Neuronal stem cell (in vitro differentiated cells): ENCODE data around the gene GRIA1.

ENCODE experiments used
- DNase-seq: peaks from one replicate; pipeline ENCODE4 v3.0.0-alpha.2; 2013; ENCODE audit warnings: low spot score
- H2AFZ ChIP-seq: one replicate; pipeline ENCODE4 v1.6.1; 2013; ENCODE audit warnings: mild to moderate bottlenecking, low read length, inconsistent platforms
- H2AK5ac ChIP-seq: 2 replicates; pipeline ENCODE4 v1.6.1; 2013; ENCODE audit warnings: low read depth, mild to moderate bottlenecking, inconsistent platforms, low read length, moderate library complexity, mixed read lengths
- H2BK120ac ChIP-seq: 2 replicates; pipeline ENCODE4 v1.6.1; 2013; ENCODE audit warnings: low read depth, mild to moderate bottlenecking, inconsistent platforms, low read length, moderate library complexity, mixed read lengths
- H2BK12ac ChIP-seq: one replicate; pipeline ENCODE4 v1.6.1; 2013; ENCODE audit warnings: low read length, inconsistent platforms
- H2BK15ac ChIP-seq: 2 replicates; pipeline ENCODE4 v1.6.1; 2013; ENCODE audit warnings: mild to moderate bottlenecking, low read length, inconsistent platforms, mixed read lengths
- H2BK5ac ChIP-seq: one replicate; pipeline ENCODE4 v1.6.1; 2013; ENCODE audit warnings: inconsistent platforms, mild to moderate bottlenecking, low read length, moderate library complexity
- H3K14ac ChIP-seq: one replicate; pipeline ENCODE4 v1.6.1; 2013; ENCODE audit warnings: low read length, inconsistent platforms
- H3K18ac ChIP-seq: 2 replicates; pipeline ENCODE4 v1.6.1; 2013; ENCODE audit warnings: low read length, inconsistent platforms
- H3K23ac ChIP-seq: 2 replicates; pipeline ENCODE4 v1.6.1; 2013; ENCODE audit warnings: low read depth, mild to moderate bottlenecking, mixed read lengths, low read length, inconsistent platforms; ENCODE audit not compliant: poor library complexity
- H3K27ac ChIP-seq: replicated peaks from 3 replicates; pipeline ENCODE4 v1.5.1; 2013; ENCODE audit warnings: low read length, inconsistent platforms
- H3K27me3 ChIP-seq, 3 experiments: 2 replicates each; pipeline ENCODE4 v1.6.1; 2013; ENCODE audit warnings: low read length in 3 of 3, mild to moderate bottlenecking in 2 of 3, inconsistent platforms in 1 of 3, low read depth in 1 of 3, mixed read lengths in 1 of 3, moderate library complexity in 1 of 3; ENCODE audit not compliant: control insufficient read depth in 3 of 3, insufficient read depth in 3 of 3
- H3K36me3 ChIP-seq, 2 donors: replicated peaks in 1 of 2; 2 replicates each; pipeline ENCODE4 v1.6.1; 2013; ENCODE audit warnings: low read length in 2 of 2; ENCODE audit not compliant: control insufficient read depth in 2 of 2, insufficient read depth in 2 of 2
- H3K4ac ChIP-seq: 2 replicates; pipeline ENCODE4 v1.6.1; 2013; ENCODE audit warnings: inconsistent platforms, mild to moderate bottlenecking, low read length, moderate library complexity
- H3K4me1 ChIP-seq, 2 donors: 1 replicate in 1 of 2; 2 replicates in 1 of 2; pipeline ENCODE4 v1.6.1; 2013; ENCODE audit warnings: low read length in 2 of 2, low read depth in 1 of 2; ENCODE audit not compliant: control insufficient read depth in 2 of 2, insufficient read depth in 1 of 2
- H3K4me2 ChIP-seq: one replicate; pipeline ENCODE4 v1.6.1; 2013; ENCODE audit warnings: mild to moderate bottlenecking, low read length, inconsistent platforms; ENCODE audit not compliant: insufficient read depth, poor library complexity, severe bottlenecking
- H3K4me3 ChIP-seq, 2 donors: 2 replicates each; pipeline ENCODE4 v1.5.1; 2013; ENCODE audit warnings: low read length in 2 of 2, mild to moderate bottlenecking in 2 of 2, inconsistent platforms in 1 of 2, moderate library complexity in 1 of 2
- H3K79me1 ChIP-seq: one replicate; pipeline ENCODE4 v1.6.1; 2013; ENCODE audit warnings: low read depth, mild to moderate bottlenecking, inconsistent platforms, low read length, moderate library complexity
- H3K9ac ChIP-seq: one replicate; pipeline ENCODE4 v1.6.1; 2013; ENCODE audit warnings: mild to moderate bottlenecking, low read depth, low read length, inconsistent platforms; ENCODE audit not compliant: poor library complexity
- H3K9me3 ChIP-seq, 2 donors: replicated peaks in 1 of 2; 2 replicates each; pipeline versions ENCODE3 to v1.6.1; 2013; ENCODE audit warnings: low read length in 2 of 2, mild to moderate bottlenecking in 2 of 2, inconsistent platforms in 1 of 2, low read depth in 1 of 2, mixed read lengths in 1 of 2, moderate library complexity in 1 of 2; ENCODE audit not compliant: control insufficient read depth in 2 of 2, insufficient read depth in 1 of 2
- H4K8ac ChIP-seq: one replicate; pipeline ENCODE4 v1.6.1; 2013; ENCODE audit warnings: low read depth, mild to moderate bottlenecking, inconsistent platforms, low read length, moderate library complexity
- H4K91ac ChIP-seq: one replicate; pipeline ENCODE4 v1.6.1; 2013; ENCODE audit warnings: low read length, low read depth, mild to moderate bottlenecking, inconsistent platforms; ENCODE audit not compliant: poor library complexity
- WGBS, 2 donors: extraction: QIAGEN DNeasy Blood & Tissue Kit; methylation state at CpG; one replicate each; pipeline ENCODE4 v1.1.7; 2013; ENCODE audit warnings: missing lambda C conversion rate in 2 of 2, mixed read lengths in 1 of 2; ENCODE audit not compliant: insufficient read length in 2 of 2, insufficient replicate concordance in 1 of 2; ENCODE audit errors: extremely low coverage in 2 of 2; 5-methylcytosine and 5-hydroxymethylcytosine counted together

The GRIA1 gene

GRCh38 chr5:153632748-153633290 lies 142.3 kb downstream of the GRIA1 start:
- Histone ChIP-seq H3K27me3 (no peaks in the 10 kb centered on the region), H2BK5ac (no peak overlapping the region), H2BK12ac (no peak overlapping the region), H2BK120ac (no peak overlapping the region), H3K27ac (no peak overlapping the region), H3K23ac (no peak overlapping the region), H4K8ac (no peak overlapping the region), H3K9ac (no peak overlapping the region), H3K4me3 (no peak overlapping the region), H3K18ac (no peak overlapping the region), H3K4me2 (no peak overlapping the region), H3K36me3 (no peaks in the 10 kb centered on the region), H2BK15ac (no peak overlapping the region), H3K14ac (no peak overlapping the region), H4K91ac (no peak overlapping the region), H3K4ac (no peak overlapping the region), H3K4me1 (peaks cover 13 to 19% of the 10 kb centered on the region in 2 donors), H3K9me3 (no peaks in the 10 kb centered on the region), H2AK5ac (no peak overlapping the region), H2AFZ (no peak overlapping the region), H3K79me1 (no peaks in the 10 kb centered on the region)
- DNase-seq, result no peak

- no peaks in the 10 kb centered on the region for H3K27me3 ChIP-seq
- no peak overlapping the region for H2BK120ac ChIP-seq
- H3K4me3 ChIP-seq, result no peak overlapping the region
- H2BK12ac ChIP-seq, result no peak overlapping the region
- H2AK5ac ChIP-seq, result no peak overlapping the region
- H3K79me1 ChIP-seq, result no peaks in the 10 kb centered on the region
- no peak overlapping the region for H3K4ac ChIP-seq
- no peak overlapping the region for H2AFZ ChIP-seq
- H4K91ac ChIP-seq, result no peak overlapping the region
- H4K8ac ChIP-seq, result no peak overlapping the region
- no peak for DNase-seq
- no peak overlapping the region for H3K4me2 ChIP-seq
- no peak overlapping the region for H3K23ac ChIP-seq
- H2BK5ac ChIP-seq, result no peak overlapping the region
- no peak overlapping the region for H2BK15ac ChIP-seq
- no peak overlapping the region for H3K27ac ChIP-seq
- H3K36me3 ChIP-seq, result no peaks in the 10 kb centered on the region
- H3K9me3 ChIP-seq, result no peaks in the 10 kb centered on the region
- H3K4me1 ChIP-seq, result peaks cover 0 to 9% of the 10 kb centered on the region in 2 donors
- H3K9ac ChIP-seq, result no peak overlapping the region
- no CpG with 5 or more reads among the region's 1 CpG for WGBS, 2 donors
- H3K14ac ChIP-seq, result no peak overlapping the region
- H3K18ac ChIP-seq, result no peak overlapping the region
Observed at GRCh38 chr5:153636670-153637451, 146.4 kb downstream of the GRIA1 start.

- H3K14ac ChIP-seq, result no peak overlapping the region
- no peak for DNase-seq
- H3K9ac ChIP-seq, result no peak overlapping the region
- H2AK5ac ChIP-seq, result no peak overlapping the region
- WGBS, 2 donors, result no CpG with 5 or more reads among the region's 2 CpGs
- H3K4me2 ChIP-seq, result no peak overlapping the region
- no peaks in the 10 kb centered on the region for H3K27me3 ChIP-seq
- H2BK120ac ChIP-seq, result no peak overlapping the region
- H3K79me1 ChIP-seq, result no peaks in the 10 kb centered on the region
- no peak overlapping the region for H3K23ac ChIP-seq
- peaks cover 0 to 12% of the 10 kb centered on the region in 2 donors for H3K4me1 ChIP-seq
- no peak overlapping the region for H4K91ac ChIP-seq
- no peak overlapping the region for H2BK15ac ChIP-seq
- no peak overlapping the region for H3K18ac ChIP-seq
- H3K27ac ChIP-seq, result no peak overlapping the region
- no peaks in the 10 kb centered on the region for H3K36me3 ChIP-seq
- H2BK5ac ChIP-seq, result no peak overlapping the region
- H3K4me3 ChIP-seq, result no peak overlapping the region
- no peak overlapping the region for H2AFZ ChIP-seq
- no peaks in the 10 kb centered on the region for H3K9me3 ChIP-seq
- no peak overlapping the region for H3K4ac ChIP-seq
- no peak overlapping the region for H2BK12ac ChIP-seq
- no peak overlapping the region for H4K8ac ChIP-seq
Observed at GRCh38 chr5:153640293-153640692, 149.8 kb downstream of the GRIA1 start.

GRCh38 chr5:153641183-153641688 lies 150.8 kb downstream of the GRIA1 start:
- H2BK5ac ChIP-seq, result no peak overlapping the region
- no CpG with 5 or more reads among the region's 4 CpGs for WGBS, 2 donors
- no peaks in the 10 kb centered on the region for H3K27me3 ChIP-seq
- no peaks in the 10 kb centered on the region for H3K36me3 ChIP-seq
- peak overlapping the region; percentile 33 for H3K18ac ChIP-seq
- H2BK120ac ChIP-seq, result no peak overlapping the region
- no peak overlapping the region for H2AK5ac ChIP-seq
- H2BK15ac ChIP-seq, result no peak overlapping the region
- no peak overlapping the region for H2BK12ac ChIP-seq
- no peak overlapping the region for H3K4me3 ChIP-seq
- no peak overlapping the region for H4K91ac ChIP-seq
- no peak overlapping the region for H3K27ac ChIP-seq
- H4K8ac ChIP-seq, result no peak overlapping the region
- no peak overlapping the region for H3K23ac ChIP-seq
- H2AFZ ChIP-seq, result no peak overlapping the region
- H3K79me1 ChIP-seq, result no peaks in the 10 kb centered on the region
- no peak for DNase-seq
- H3K4ac ChIP-seq, result no peak overlapping the region
- H3K4me2 ChIP-seq, result no peak overlapping the region
- H3K9ac ChIP-seq, result no peak overlapping the region
- no peaks in the 10 kb centered on the region for H3K9me3 ChIP-seq
- no peak overlapping the region for H3K14ac ChIP-seq
- peaks cover 0 to 12% of the 10 kb centered on the region in 2 donors for H3K4me1 ChIP-seq
